HuH-7 (cell line): ENCODE data around the gene FAM89A.
"Not testable (repeated sequence)": the region's sequence is repeated elsewhere in the genome, so short reads cannot be mapped to it uniquely, and the experiment has no call there.

ENCODE experiments used
- DNase-seq: peaks from one replicate; pipeline ENCODE4 v3.0.0; 2011; ENCODE audit warnings: low spot score

FAM89A gene

DNA sequence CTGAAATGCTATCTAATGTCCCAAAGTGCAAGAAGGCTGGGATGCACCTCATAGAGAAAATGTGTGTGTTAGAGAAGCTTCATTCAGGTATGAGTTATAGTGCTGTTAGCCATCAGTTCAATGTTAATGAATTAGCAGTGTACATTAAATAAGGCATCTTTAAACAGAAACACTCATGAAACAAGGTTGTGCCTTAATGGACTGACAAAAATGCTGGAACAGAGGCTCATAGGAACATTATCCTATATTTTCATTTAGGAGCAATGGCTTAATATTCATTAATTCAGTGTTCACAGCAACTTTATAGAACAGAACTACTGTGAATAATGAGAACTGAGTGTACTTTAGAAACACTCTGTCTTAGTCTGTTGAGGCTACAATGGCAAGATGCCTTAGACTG, 15.2 kb upstream of the FAM89A start:
- DNase-seq = no peak

DNA sequence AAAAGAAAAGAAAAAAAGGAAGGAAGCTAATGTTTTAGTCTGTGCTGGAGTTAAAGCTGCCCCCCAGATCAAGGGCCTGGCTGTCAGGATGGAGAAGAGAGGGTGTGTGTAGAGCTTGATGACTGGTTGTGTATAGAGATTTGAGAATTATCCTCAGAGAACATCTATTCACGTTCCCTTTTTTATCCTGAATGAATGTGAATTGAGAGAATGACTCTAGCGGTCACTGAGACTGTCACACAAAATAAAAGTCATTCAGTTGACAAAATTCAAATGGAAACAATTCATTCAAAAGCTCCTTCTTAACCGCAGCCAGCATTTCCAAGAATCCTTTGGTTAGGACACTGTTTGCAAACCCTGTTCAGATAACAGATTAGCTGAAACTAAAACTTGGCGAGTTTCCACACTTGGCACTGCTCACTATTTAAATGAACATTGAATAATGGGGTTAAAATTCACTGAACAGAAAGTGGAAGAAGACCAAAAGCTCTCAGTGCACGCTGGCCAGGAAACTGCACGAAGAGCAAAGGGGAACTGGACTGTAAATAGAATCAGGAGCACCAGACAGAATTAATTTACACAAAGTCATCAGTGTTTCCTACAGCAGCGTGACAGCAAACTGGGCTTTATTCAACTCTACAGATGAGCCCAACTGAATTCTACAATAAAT, 13.6 kb upstream of the FAM89A start:
- no peak for DNase-seq

DNA sequence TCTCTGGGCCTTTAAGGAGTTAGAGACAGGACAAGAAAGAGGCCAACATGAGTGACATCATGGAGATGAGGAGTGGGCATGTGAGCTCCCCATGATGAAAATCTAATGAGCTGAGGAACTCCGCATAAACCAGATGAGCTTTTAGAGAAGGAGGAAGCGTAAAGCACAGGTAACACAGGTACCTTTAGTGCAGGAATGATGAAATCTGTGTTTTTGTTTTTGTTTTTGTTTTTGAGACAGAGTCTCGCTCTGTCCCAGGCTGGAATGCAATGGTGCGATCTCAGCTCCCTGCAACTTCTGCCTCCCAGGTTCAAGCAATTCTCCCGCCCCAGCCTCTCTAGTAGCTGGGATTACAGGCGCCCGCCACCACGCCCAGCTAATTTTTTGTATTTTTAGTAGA, 12.7 kb upstream of the FAM89A start:
- no peak for DNase-seq

DNA sequence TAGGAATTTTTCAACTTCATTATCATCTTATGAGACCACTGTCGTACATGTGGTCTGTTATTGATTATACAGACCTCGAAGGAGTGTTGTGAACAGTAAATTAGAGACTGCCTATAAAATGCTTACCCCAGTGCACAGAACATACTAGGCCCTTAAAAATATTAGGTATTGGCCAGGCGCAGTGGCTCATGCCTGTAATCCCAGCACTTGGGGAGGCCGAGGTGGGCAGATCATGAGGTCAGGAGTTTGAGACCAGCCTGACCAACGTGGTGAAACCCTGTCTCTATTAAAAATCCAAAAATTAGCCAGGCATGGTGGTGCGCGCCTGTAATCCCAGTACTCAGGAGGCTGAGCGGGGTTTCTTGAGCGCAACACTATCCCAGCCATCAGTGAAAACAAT, 10.9 kb upstream of the FAM89A start:
- not testable (repeated sequence) for DNase-seq

DNA sequence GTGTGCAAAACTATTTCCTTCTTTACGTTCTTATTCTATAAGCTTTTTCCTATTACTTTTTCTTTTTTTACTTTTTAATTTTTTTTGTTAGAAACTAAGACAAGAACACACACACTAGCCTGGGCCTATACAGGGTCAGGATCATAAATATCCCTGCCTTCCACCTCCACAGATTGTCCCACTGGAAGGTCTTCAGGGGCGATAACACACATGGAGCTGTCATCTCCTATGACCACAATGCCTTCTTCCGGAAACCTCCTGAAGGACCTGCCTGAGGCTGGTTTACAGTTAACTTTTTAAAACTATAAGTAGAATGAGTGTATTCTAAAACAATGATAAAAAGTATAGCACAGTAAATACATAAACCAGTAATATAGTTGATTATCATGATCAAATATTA, 10.3 kb upstream of the FAM89A start:
- DNase-seq = no peak

DNA sequence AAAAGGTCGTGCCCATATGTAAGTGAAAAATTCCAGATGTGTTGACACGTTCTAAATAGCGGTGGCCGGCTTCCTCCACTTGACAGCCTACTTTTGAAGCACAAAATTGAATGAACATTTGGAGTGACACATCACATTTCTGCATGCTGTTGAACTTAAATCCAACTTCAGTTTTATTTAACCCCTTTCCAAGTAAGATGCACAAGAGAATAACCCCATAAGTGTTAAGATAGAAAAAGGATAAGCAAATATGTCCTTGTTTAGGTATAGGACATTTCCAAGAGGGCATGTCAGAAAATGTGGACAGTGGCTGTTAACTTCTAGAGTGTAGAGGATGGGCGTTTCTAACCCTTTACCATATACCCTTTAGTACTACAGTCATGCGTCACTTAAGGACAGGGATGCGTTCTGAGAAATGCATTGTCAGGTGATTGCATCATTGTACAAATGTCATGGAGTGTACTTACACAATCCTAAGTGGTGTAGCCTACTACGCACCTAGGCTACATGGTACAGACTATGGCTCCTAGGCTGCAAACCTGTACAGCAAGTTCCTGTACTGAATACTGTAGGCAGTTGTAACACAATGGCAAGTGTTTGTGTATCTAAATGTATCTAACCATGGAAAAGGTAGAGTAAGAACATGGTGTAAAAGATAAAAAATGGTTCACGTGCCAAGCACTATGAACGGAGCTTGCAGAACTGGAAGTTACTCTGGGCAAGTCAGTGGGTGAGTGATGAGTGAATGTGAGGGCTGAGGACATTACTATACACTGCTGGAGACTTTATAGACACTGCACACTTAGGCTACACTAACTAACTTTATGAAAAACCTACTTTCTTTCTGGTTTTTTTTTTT, 9.3 kb upstream of the FAM89A start:
- DNase-seq = no peak

DNA sequence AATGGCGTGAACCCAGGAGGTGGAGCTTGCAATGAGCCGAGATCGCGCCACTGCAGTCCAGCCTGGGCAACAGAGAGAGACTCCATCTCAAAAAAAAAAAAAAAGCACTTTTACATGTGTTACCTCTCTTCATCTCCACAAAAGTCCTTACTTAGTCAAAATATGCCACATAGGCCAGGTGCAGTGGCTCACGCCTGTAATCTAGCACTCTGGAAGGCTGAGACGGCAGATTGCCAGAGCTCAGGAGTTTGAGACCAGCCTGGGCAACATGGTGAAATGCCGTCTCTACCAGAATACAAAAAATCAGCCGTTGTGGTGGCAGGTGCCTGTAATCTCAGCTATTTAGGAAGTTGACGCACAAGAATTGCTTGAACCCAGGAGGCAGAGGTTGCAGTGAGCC, 8.4 kb upstream of the FAM89A start:
- DNase-seq = not testable (repeated sequence)

DNA sequence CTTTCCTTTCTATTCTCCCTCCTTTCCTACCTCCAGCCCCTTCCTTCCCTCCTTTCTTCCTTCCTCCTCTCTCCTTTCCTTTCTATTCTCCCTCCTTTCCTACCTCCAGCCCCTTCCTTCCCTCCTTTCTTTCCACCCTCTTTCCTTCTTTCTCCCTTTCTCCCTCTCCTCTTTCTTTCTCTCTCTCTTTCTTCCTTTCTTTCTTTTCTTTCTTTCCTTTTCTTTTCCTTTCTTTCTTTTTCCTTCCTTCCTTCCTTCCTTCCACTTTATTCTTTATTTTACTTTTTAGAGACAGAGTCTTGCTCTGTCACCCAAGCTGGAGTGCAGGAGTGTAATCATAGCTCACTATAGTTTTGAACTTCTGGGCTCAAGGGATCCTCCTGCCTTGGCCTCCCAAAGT, 7.5 kb upstream of the FAM89A start:
- not testable (repeated sequence) for DNase-seq

DNA sequence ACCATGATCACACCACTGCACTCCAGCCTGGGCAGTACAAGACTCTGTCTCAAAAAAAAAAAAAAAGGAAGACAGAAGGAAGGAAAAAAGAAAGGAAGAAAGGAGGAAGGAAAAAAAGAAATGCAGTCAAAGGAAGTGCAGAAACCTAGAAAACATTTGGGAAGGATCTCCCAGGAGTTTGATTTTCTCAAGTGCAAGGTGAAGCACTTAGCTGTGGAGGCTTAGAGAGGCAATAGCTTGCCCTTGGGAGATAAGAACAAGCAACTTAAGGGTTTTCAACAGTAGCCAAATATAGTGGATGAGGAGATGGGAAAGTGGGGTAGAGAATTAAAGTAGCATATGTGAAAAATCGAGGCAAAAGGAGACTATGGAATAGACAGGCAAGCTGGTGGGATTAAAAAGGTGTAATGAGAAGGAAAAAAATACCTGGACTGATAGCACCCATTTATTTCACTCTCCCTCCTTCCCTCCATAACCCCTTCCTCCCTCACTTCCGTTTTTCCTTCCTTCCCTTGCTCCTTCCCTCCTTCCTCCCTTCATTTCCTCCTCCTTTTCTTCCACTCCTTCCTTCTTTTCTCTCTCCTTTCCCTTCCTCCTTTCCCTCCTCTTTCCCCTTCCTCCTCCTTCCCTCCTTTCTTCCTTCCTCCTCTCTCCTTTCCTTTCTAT, 6.8 kb upstream of the FAM89A start:
- DNase-seq = no peak

DNA sequence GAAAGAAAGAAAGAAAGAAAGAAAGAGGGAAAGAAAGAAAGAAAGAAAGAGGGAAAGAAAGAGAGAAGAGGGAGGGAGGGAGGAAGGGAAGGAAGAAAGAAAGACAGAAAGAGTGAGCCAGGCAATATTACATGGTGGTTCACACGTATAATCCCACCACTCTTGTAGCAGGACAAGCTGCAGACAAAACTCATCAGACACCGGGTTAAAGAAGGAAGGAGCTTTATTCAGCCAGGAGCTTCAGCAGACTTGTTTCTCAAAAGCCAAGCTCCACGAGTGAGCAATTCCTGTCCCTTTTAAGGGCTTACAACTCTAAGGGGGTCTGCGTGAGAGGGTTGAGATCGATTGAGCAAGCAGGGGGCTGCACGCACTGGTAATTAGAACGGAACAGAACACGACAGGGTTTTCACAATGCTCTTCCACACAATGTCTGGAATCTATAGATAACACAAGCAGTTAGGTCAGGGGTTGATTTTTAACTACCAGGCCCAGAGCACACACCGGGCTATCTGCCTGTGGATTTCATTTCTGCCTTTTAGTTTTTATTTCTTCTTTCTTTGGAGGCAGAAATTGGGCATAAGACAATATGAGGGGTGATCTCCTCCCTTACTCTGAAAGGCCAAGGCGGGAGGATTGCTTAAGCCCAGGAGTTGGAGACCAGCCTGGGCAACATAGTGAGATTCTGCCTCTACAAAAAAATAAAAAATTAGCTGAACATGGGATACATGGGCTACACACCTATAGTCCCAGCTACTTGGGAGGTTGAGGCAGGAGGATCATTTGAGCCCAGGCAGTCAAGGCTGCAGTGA, 6.1 kb upstream of the FAM89A start:
- not testable (repeated sequence) for DNase-seq

DNA sequence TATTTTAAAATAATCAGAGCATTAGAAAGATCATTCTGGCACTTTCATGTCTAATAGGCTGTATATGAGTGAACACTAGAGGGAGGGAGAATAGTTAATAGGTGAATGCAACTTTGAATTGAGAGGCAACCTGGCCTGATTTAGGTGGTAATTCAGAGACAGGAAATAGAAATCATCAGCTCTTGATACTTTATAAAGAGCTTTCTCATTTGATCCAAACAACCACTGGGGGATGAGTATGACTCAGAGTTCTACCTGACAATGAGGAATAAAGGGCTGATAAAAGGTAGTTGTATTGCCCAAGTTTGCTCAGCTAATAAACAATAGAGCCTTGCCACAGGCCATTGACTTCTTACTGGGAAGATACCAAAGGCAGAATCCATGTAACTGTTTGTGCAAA, 5.2 kb upstream of the FAM89A start:
- DNase-seq = no peak

DNA sequence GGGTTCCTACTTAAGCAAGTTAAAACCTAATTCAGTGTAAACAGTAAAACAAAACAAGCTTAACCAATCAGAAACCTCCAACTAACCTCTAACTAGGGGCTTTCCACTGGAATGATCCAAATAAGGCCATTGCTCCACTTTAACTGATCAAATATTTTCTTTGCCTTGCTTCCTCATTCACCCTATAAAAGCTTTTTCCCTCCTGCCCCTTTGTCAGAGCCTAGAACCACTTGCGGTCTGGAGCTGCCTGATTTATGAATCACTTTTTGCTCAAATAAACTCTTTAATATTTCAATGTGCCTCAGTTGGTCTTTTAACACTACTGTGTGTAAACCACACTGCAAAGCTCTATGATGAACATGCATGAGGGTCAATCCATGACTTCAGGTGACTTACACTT, 4.5 kb upstream of the FAM89A start:
- DNase-seq = no peak

DNA sequence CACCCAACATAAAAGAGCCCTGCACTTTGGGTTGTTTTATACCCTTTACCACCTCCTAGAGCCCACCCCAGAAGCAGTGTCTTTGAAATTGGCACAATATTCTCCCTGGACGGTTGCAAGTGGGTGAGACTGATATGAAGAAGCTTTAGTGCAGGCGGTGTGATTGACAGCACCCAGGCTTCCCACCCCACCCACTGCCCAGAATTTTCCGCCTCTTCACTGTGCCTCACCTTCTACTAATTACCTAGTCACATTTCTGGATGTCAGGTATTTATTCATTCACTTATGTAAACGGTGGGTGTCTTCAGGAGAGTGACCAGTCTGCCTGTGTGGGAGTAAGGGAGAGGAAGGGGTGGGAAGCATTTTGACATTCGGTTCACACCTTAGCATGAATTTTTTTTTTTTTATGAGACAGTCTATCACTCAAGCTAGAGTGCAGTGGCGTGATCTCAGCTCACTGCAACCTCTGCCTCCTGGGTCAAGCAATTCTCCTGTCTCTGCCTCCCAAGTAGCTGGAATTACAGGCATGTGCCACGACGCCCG, 1.7 kb upstream of the FAM89A start:
- no peak for DNase-seq

DNA sequence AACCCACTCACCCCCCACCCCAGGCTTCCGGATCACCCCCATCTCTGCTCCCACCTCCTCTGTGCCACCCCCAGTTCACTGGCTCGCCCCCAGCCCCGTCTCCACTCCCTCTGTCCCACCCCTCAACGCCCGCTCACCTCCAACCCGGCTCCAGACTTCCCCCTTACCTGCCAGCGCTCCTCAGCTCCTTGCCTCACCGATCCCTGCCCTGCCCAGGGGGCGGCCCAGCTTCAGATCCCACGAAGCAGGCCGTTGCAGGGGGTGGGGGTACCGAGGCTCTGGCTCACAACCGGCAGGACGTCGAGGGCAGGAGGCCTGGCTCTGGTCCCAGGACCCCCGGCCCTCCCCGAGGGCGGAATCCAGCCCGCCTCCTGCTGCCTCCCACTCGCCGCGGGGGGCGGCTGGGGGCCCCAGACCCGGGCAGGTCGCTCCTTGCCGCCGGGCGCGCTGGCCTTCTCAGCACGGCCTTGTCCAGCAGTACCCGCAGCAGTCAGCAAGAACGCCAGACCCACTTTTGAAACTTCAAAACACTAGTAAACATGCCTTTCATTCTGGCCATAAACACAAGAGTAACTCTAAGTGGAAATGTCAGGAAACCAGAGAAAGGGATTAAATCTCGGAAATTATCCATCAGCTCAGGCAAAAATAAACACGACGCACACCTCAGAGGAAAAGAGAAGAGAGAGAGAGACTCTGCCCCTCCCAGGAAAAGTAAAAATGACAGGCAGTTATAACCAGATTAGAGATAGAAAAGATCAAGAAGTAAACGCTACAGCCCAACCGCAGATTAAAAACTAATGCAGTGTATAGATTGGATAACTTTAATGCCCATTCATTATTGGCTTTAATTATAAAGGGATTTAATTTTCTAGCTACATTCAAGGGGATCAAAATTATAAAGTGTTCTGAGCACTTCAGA, 1.0 kb upstream of the FAM89A start:
- DNase-seq = peak; percentile 77

DNA sequence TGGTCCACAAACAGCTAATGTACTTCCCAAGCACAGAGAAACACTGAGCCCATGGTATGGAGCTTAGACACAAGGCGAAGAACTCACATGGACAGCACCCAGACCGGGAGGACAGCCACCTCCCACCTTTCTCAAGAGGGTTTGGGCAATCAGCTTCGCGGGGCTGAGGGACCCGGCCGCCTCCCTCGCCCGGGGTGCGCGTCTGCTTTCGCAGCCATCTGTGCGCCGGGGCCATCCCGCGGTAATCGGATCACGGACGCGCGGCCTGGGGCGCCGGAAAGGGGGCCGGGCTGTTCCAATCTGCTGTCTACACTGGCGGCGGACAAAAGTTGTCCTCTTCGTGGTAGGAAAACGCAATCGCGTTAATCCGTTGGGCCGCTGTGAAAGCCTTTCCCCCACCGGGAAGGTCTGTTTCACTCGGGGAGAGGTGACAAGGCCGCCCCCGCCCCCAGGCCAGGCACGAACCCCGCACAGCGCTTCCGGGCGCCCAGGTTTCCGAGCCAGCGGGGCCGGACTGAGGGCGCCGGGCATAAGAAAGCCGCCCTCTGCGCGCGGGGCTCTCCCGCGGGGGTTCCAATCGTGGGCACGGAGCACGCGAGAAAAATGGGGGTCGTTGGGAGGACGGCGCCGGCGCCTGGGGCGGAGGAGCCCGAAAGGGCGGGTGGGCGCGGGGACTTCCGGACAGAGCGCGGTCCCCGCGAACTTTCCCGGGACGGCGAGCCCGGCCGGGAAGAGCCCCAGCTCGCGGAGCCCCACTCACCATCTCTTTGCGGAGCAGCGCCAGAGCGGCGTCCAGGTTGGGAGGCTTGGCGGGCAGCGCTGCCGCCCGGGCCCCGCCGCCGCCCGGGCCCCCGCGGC, 664 bp downstream of the FAM89A start:
- peak; percentile 66 for DNase-seq

DNA sequence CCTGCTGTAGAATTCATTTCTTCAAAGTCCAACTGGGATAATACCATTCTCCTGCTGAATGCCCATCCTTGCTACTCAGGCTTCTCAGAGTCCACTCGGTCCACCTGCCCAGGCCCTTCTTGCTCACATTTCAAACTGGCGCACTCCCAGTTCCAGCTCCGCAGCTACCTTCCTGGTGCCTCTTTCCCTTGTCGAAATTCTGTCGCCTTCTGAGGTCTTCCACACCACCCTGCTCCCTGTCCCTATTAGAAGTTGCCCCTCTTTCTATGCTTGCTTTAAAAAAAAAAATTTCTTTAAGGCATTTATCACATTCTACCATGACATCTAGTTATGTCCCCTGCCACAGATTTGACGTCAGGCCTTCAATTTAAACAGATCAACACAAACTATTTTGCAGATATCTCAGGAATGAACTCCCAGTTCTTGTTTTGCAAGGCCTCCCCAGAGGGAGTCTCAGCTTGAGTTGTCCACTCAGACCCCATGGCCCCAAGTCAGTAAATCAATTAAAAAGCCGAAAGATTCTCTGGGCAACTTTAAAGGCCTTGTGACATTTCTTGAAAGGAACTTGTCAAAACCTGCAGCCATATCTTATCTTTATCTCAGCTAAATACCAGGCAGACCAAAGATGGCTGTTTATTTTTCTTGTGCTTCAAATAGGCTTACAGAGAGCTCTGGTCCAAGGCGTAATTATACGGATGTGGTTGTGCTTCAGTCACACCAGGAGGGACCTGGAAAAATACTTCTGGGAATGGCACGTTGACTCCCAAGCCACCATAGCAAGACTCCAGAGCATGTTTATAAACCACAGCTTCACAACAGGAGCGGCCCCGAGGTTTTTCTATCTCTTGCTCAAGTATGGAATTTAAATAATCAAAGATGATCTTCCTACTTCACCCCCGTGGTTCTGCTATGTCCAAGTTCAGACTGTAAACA, 2.2 kb downstream of the FAM89A start:
- DNase-seq = no peak

DNA sequence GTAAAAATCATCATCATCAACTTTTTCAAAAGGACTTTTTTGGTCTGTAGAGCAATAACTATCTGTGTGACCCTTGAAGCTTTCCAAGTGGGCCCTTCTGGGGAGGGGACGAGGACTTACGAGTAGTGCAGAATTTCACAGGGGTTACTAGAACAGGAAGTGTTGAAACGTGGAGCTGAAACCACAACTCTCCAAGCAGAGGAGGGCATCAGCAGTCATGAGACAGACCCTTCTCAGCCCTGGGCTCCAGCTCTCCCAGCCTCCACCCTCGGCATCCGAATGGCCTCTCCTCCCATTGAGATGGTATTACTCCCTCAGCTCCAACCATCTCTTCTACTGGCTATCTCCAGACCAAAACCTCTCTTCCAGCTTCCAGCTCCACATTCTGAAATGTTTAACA, 3.6 kb downstream of the FAM89A start:
- DNase-seq = no peak

DNA sequence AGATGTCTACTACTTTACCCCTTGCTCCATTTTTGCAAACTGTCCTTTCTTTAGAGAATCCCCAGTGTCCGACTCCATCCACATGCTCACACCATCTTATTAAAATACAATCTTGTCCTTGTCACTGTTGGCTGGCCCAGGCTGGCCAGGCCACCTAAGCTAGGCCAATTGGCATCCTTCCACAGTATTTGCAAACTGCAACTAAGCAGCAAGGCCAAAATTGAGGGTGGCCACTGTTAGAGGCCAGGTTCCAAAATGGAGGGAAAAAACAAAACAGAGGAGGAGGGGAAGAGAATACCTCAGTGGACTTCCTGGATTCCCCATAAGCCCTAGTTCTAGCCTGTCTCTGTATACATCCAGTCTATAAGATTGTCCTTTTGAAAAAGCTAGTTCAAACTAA, 4.3 kb downstream of the FAM89A start:
- DNase-seq = no peak

DNA sequence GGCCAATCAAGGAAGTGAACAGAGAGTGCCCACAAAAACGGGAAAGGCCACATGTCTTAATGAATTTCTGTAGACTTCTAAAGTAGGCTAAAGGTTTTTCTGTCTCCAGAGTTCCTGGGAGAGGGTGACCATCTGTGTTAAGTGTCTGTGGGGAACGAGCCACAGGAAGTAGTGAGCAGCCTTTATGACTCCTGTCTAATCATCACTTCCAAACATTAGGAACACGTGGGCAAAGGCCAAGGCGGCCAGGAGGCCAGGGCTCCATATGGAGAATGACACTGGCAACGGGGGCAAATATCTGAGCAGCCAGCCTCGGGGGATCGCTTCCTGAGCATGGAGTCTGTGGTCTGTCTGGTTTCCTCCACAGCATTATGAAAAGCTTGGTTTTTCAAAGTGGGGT, 7.1 kb downstream of the FAM89A start:
- DNase-seq = no peak
